HCT116 (cell line): ENCODE data around the gene RNASEL. TPM values are rescaled to one million over a fixed set of nuclear protein-coding genes. Genes with fewer than 3 reads are reported as not detected.

Source experiments
- ATAC-seq: fragments of 200-7000 bp; cut with Tn5 transposase; 2 replicates; pipeline ENCODE4 v1.9.1; 2020; ENCODE audit warnings: mild to moderate bottlenecking, moderate library complexity
- BruUV-seq: library from RNA; stranded (reverse); fragments of 400-500 nt; replicated peaks from 2 replicates; lab custom pipeline; 2021; lab: Mats Ljungman, UMichigan
- CTCF ChIA-PET: fragments of 300-600 bp; sonication (Branson Sonifier 250); formaldehyde crosslinking; loops from one replicate; lab custom pipeline; 2021; ENCODE audit warnings: antibody characterized with exemption; lab: Charles Lee
- POLR2A ChIA-PET: fragments of 300-600, 350-600 bp; sonication (Branson Sonifier 250); formaldehyde crosslinking; loops from one replicate; lab custom pipeline; 2021; ENCODE audit warnings: antibody characterized with exemption; lab: Charles Lee
- RAD21 ChIA-PET, 2 experiments: fragments of 300-600 bp; sonication (Branson Sonifier 250); formaldehyde crosslinking; loops; one replicate each; lab custom pipeline; 2023; ENCODE audit warnings: low total read pairs in 2 of 2; ENCODE audit not compliant: uncharacterized antibody in 2 of 2, unreplicated experiment in 2 of 2, low non-redundant PET in 1 of 2; lab: Charles Lee
- DNase-seq: peaks from one replicate; pipeline ENCODE4 v3.0.0-alpha.2; 2010; ENCODE audit warnings: low read depth, low spot score
- H2AFZ ChIP-seq: fragments of 200-600 bp; shearing (Covaris generic), sonication (generic); 2 replicates; pipeline ENCODE4 v1.6.1; 2017; ENCODE audit warnings: low read depth, mixed run types, mixed read lengths, antibody characterized with exemption, low read length; ENCODE audit not compliant: poor library complexity, severe bottlenecking
- H3K27ac ChIP-seq: 2 replicates; pipeline ENCODE4 v1.5.1; 2012; ENCODE audit warnings: low read depth, low read length
- H3K27me3 ChIP-seq: fragments of 200-600 bp; sonication (generic); 2 replicates; pipeline ENCODE4 v1.6.1; 2016; ENCODE audit warnings: mixed run types, low read length, mixed read lengths; ENCODE audit not compliant: insufficient read depth
- H3K36me3 ChIP-seq, 2 experiments: fragments of 200-500 bp in 1 of 2; fragments of 200-600 bp in 1 of 2; sonication (Bioruptor generic) in 1 of 2; sonication (generic) in 1 of 2; 2 replicates each; pipeline versions ENCODE4 v1.5.1 to v1.6.1; 2014 to 2016; ENCODE audit warnings: low read length in 2 of 2, inconsistent platforms in 1 of 2, mixed read lengths in 1 of 2, mixed run types in 1 of 2; ENCODE audit not compliant: insufficient read depth in 2 of 2, control insufficient read depth in 1 of 2
- H3K4me1 ChIP-seq, 2 experiments: fragments of 200-600 bp in 1 of 2; sonication (generic) in 1 of 2; 2 replicates each; pipeline versions ENCODE4 v1.5.1 to v1.6.1; 2012 to 2017; ENCODE audit warnings: low read length in 2 of 2, inconsistent platforms in 1 of 2, mild to moderate bottlenecking in 1 of 2, mixed read lengths in 1 of 2, mixed run types in 1 of 2, moderate library complexity in 1 of 2; ENCODE audit not compliant: insufficient read depth in 2 of 2, control insufficient read depth in 1 of 2
- H3K4me2 ChIP-seq: fragments of 200-600 bp; sonication (generic); 2 replicates; pipeline ENCODE4 v1.6.1; 2017; ENCODE audit warnings: mixed run types, low read length, mixed read lengths
- H3K4me3 ChIP-seq, 2 experiments: fragments of 200-600 bp in 1 of 2; sonication (generic) in 1 of 2; replicated peaks in 1 of 2; 2 replicates each; pipeline ENCODE4 v1.5.1; 2011 to 2016; ENCODE audit warnings: low read length in 2 of 2, control low read depth in 1 of 2, low read depth in 1 of 2, mild to moderate bottlenecking in 1 of 2, mixed read lengths in 1 of 2, mixed run types in 1 of 2
- H3K79me2 ChIP-seq: fragments of 200-600 bp; sonication (generic); 2 replicates; pipeline ENCODE4 v1.6.1; 2017; ENCODE audit warnings: mild to moderate bottlenecking, mixed run types, low read length, moderate library complexity, mixed read lengths; ENCODE audit not compliant: insufficient read depth
- H3K9ac ChIP-seq: fragments of 200-600 bp; sonication (generic); 2 replicates; pipeline ENCODE4 v1.6.1; 2016; ENCODE audit warnings: low read length, mixed read lengths
- H3K9me2 ChIP-seq: fragments of 200-600 bp; sonication (generic), shearing (Covaris generic); 2 replicates; pipeline ENCODE4 v1.6.1; 2017; ENCODE audit warnings: mixed run types, mild to moderate bottlenecking, moderate library complexity; ENCODE audit not compliant: insufficient read depth
- H3K9me3 ChIP-seq, 2 experiments: fragments of 200-500 bp in 1 of 2; fragments of 200-600 bp in 1 of 2; sonication (Bioruptor generic) in 1 of 2; sonication (generic) in 1 of 2; 2 replicates each; pipeline ENCODE4 v1.6.1; 2014 to 2017; ENCODE audit warnings: low read length in 2 of 2, mixed read lengths in 2 of 2, inconsistent platforms in 1 of 2, low read depth in 1 of 2, mild to moderate bottlenecking in 1 of 2, mixed run types in 1 of 2, moderate library complexity in 1 of 2; ENCODE audit not compliant: control insufficient read depth in 1 of 2, insufficient read depth in 1 of 2
- H4K20me1 ChIP-seq: fragments of 200-600 bp; sonication (generic), shearing (Covaris generic); 2 replicates; pipeline ENCODE4 v1.6.1; 2017; ENCODE audit warnings: mixed run types, mild to moderate bottlenecking, moderate library complexity; ENCODE audit not compliant: insufficient read depth
- CBX3 ChIP-seq: IDR thresholded peaks from 2 replicates; pipeline ENCODE4 v1.6.1; 2012; ENCODE audit warnings: low read depth
- CEBPB ChIP-seq: IDR thresholded peaks from 2 replicates; pipeline ENCODE4 v1.6.1; 2012; ENCODE audit warnings: low read depth
- EGR1 ChIP-seq: IDR thresholded peaks from 2 replicates; pipeline ENCODE4 v1.6.1; 2012; ENCODE audit warnings: low read depth
- ELF1 ChIP-seq: IDR thresholded peaks from 2 replicates; pipeline ENCODE4 v1.6.1; 2012; ENCODE audit warnings: low read depth, borderline replicate concordance
- EZH2 ChIP-seq: fragments of 200-600 bp; sonication (generic); IDR thresholded peaks from 2 replicates; pipeline ENCODE4 v1.6.1; 2017; ENCODE audit warnings: antibody characterized with exemption, mixed run types
- EZH2phosphoT487 ChIP-seq: fragments of 200-600 bp; IDR thresholded peaks from 2 replicates; pipeline ENCODE4 v1.6.1; 2018; ENCODE audit warnings: antibody characterized with exemption, borderline replicate concordance
- FOSL1 ChIP-seq: IDR thresholded peaks from 2 replicates; pipeline ENCODE4 v1.6.1; 2012; ENCODE audit warnings: low read depth
- MAX ChIP-seq: IDR thresholded peaks from 2 replicates; pipeline ENCODE4 v1.6.1; 2012
- POLR2A ChIP-seq: IDR thresholded peaks from 2 replicates; pipeline ENCODE4 v1.7.0; 2011; ENCODE audit warnings: borderline replicate concordance; ENCODE audit not compliant: insufficient read depth, insufficient read length; ENCODE audit errors: extremely low read depth
- POLR2AphosphoS5 ChIP-seq: IDR thresholded peaks from 2 replicates; pipeline ENCODE4 v1.6.1; 2011; ENCODE audit warnings: mild to moderate bottlenecking, low read depth, low read length, moderate library complexity
- REST ChIP-seq: IDR thresholded peaks from 2 replicates; pipeline ENCODE4 v1.6.1; 2012; ENCODE audit warnings: low read depth
- SIN3A ChIP-seq: IDR thresholded peaks from 2 replicates; pipeline ENCODE4 v1.6.1; 2012; ENCODE audit warnings: low read depth
- intact Hi-C: fragments of 100-400 bp; cut with micrococcal nuclease; formaldehyde crosslinking; loops from 2 replicates; pipeline ENCODE4 v1.10.0; 2022
- total RNA-seq: library from RNA; stranded (reverse); gene quantifications from one replicate; pipeline ENCODE4 v1.2.1, GENCODE V29; 2021; ENCODE audit not compliant: unreplicated experiment

The RNASEL gene
- total RNA-seq, 1 experiment from 2014 or later = 2.9 TPM

- TF ChIP-seq REST (no peak), EZH2 (no peak), EGR1 (no peak), POLR2AphosphoS5 (peak; percentile 87)
Measured at GRCh38 chr1:182588500-182589396, at the start of gene RNASEL (continued).

- Histone ChIP-seq H3K36me3 (no peaks in the 10 kb centered on the region), H3K79me2 (no peaks in the 10 kb centered on the region), H3K4me1 (no peaks in the 10 kb centered on the region), H3K27me3 (no peaks in the 10 kb centered on the region), H3K27ac (no peak overlapping the region), H3K4me2 (no peak overlapping the region), H3K9me2 (no peaks in the 10 kb centered on the region), H3K4me3 (no peak overlapping the region), H2AFZ (no peak overlapping the region), H4K20me1 (no peaks in the 10 kb centered on the region), H3K9ac (no peak overlapping the region), H3K9me3 (no peaks in the 10 kb centered on the region)
- DNase-seq (no peak), ATAC-seq (no peak)
- TF ChIP-seq SIN3A (no peak), POLR2AphosphoS5 (no peak), EZH2 (no peak), EGR1 (no peak), ELF1 (no peak), FOSL1 (no peak), MAX (no peak), EZH2phosphoT487 (no peak), CEBPB (no peak), POLR2A (no peak), CBX3 (no peak)
- POLR2A ChIA-PET = no interaction called here
- RAD21 ChIA-PET = no interaction called here
- BruUV-seq = no TSS peak
- CTCF ChIA-PET = no interaction called here
- intact Hi-C loops = no loop called here
Measured at GRCh38 chr1:182637769-182638168, 48.7 kb upstream of the RNASEL start.
